HepG2 (cell line): Measurements from ENCODE around the gene ETV1. TPM values are rescaled to one million over a fixed set of nuclear protein-coding genes. Genes with fewer than 3 reads are reported as not detected.

Experiments
- ATAC-seq: fragments of 200-7000 bp; cut with Tn5 transposase; 3 replicates; pipeline ENCODE4 v1.9.1; 2020; ENCODE audit warnings: mild to moderate bottlenecking, moderate library complexity
- BruUV-seq: library from RNA; stranded (reverse); fragments of 400-500 nt; replicated peaks from 2 replicates; lab custom pipeline; 2021; lab: Mats Ljungman, UMichigan
- CTCF ChIA-PET: fragments of 300-600 bp; formaldehyde crosslinking; extraction: SDS; loops from one replicate; lab custom pipeline; 2021; ENCODE audit warnings: low total read pairs, inconsistent platforms, low intra/inter-chr PET ratio; lab: Yijun Ruan, JAX
- POLR2A ChIA-PET: fragments of 350-600 bp; sonication (Branson Sonifier 250); formaldehyde crosslinking; loops from one replicate; lab custom pipeline; 2020; ENCODE audit warnings: antibody characterized with exemption, inconsistent platforms; lab: Yijun Ruan, JAX
- DNase-seq: peaks from one replicate; pipeline ENCODE4 v3.0.0-alpha.2; 2015; ENCODE audit warnings: low spot score
- FAIRE-seq: peaks from 3 replicates; lab custom pipeline; 2011; peaks lifted over from hg19 to GRCh38; lab: Jason Lieb, UNC
- H2AFZ ChIP-seq: one replicate; pipeline ENCODE4 v1.6.1; 2011; ENCODE audit warnings: low read length, inconsistent platforms
- H3K27ac ChIP-seq: fragments of 300-600 bp; 3 replicates; pipeline ENCODE4 v1.8.0; 2011; ENCODE audit warnings: mixed run types, mild to moderate bottlenecking, mixed read lengths, low read length, inconsistent platforms; ENCODE audit not compliant: insufficient read depth; ENCODE audit errors: extremely low read length
- H3K27me3 ChIP-seq, 2 experiments: fragments of 200-600 bp in 1 of 2; 2 replicates in 1 of 2; 3 replicates in 1 of 2; pipeline versions ENCODE4 v1.6.0 to v1.8.0; 2011; ENCODE audit warnings: low read length in 2 of 2, mild to moderate bottlenecking in 2 of 2, moderate library complexity in 2 of 2, inconsistent platforms in 1 of 2; ENCODE audit not compliant: insufficient read depth in 2 of 2, control insufficient read depth in 1 of 2
- H3K36me3 ChIP-seq, 2 experiments: fragments of 200-600 bp in 1 of 2; replicated peaks in 1 of 2; 2 replicates in 1 of 2; 3 replicates in 1 of 2; pipeline versions ENCODE4 v1.5.1 to v1.8.0; 2011; ENCODE audit warnings: low read length in 2 of 2, inconsistent platforms in 1 of 2; ENCODE audit not compliant: insufficient read depth in 2 of 2, control insufficient read depth in 1 of 2
- H3K4me1 ChIP-seq: 2 replicates; pipeline ENCODE4 v1.5.1; 2012; ENCODE audit warnings: low read length, inconsistent platforms; ENCODE audit not compliant: insufficient read depth
- H3K4me2 ChIP-seq: 2 replicates; pipeline ENCODE4 v1.6.0; 2011; ENCODE audit warnings: low read depth, low read length, inconsistent platforms
- H3K4me3 ChIP-seq, 3 experiments: fragments of 200-600 bp in 1 of 3; sonication (generic), shearing (Covaris generic) in 1 of 3; replicated peaks in 1 of 3; 2 replicates each; pipeline ENCODE4 v1.5.1; 2011 to 2016; ENCODE audit warnings: low read length in 3 of 3, inconsistent platforms in 2 of 3, low read depth in 2 of 3, mild to moderate bottlenecking in 2 of 3, control low read depth in 1 of 3, mixed read lengths in 1 of 3; ENCODE audit not compliant: insufficient read depth in 1 of 3
- H3K79me2 ChIP-seq: one replicate; pipeline ENCODE4 v1.6.1; 2011; ENCODE audit warnings: low read length, inconsistent platforms; ENCODE audit not compliant: insufficient read depth
- H3K9ac ChIP-seq: 2 replicates; pipeline ENCODE4 v1.6.0; 2011; ENCODE audit warnings: mild to moderate bottlenecking, low read depth, low read length, inconsistent platforms; ENCODE audit not compliant: insufficient read depth
- H3K9me3 ChIP-seq: 2 replicates; pipeline ENCODE4 v1.5.1; 2012; ENCODE audit warnings: mild to moderate bottlenecking, low read length
- H4K20me1 ChIP-seq: 2 replicates; pipeline ENCODE4 v1.6.0; 2011; ENCODE audit warnings: inconsistent platforms, mild to moderate bottlenecking, low read length, moderate library complexity; ENCODE audit not compliant: insufficient read depth
- EHMT2 ChIP-seq: fragments of 200-600 bp; sonication (generic); IDR thresholded peaks from 2 replicates; pipeline ENCODE4 v1.7.0; 2017; ENCODE audit warnings: antibody characterized with exemption, low read depth, low read length, borderline replicate concordance
- HCFC1 ChIP-seq: fragments of 150-350 bp; IDR thresholded peaks from 2 replicates; pipeline ENCODE4 v1.6.1; 2014; ENCODE audit warnings: low read depth, low read length
- MXD4 ChIP-seq: IDR thresholded peaks from 2 replicates; pipeline ENCODE4 v1.6.1; 2016; ENCODE audit warnings: mild to moderate bottlenecking, missing biosample characterization, missing genetic modification reagents
- NFYB ChIP-seq: sonication (generic); formaldehyde crosslinking; IDR thresholded peaks from 2 replicates; pipeline ENCODE4 v1.4.0; 2020; ENCODE audit warnings: missing genetic modification reagents
- PAX8 ChIP-seq: sonication (generic); formaldehyde crosslinking; IDR thresholded peaks from 2 replicates; pipeline ENCODE4 v1.8.0; 2022; ENCODE audit warnings: mild to moderate bottlenecking, missing genetic modification reagents, borderline replicate concordance
- SKIL ChIP-seq: sonication (generic); formaldehyde crosslinking; IDR thresholded peaks from 2 replicates; pipeline ENCODE4 v1.8.0; 2022; ENCODE audit warnings: missing genetic modification reagents, mild to moderate bottlenecking, moderate library complexity, borderline replicate concordance
- TEF ChIP-seq: sonication (generic); formaldehyde crosslinking; IDR thresholded peaks from 2 replicates; pipeline ENCODE4 v1.5.0; 2020; ENCODE audit warnings: missing genetic modification reagents
- THYN1 ChIP-seq: sonication (generic); formaldehyde crosslinking; IDR thresholded peaks from 2 replicates; pipeline ENCODE4 v1.8.1; 2023; ENCODE audit warnings: low read depth, mild to moderate bottlenecking, moderate library complexity, missing genetic modification reagents, borderline replicate concordance
- ZNF276 ChIP-seq: sonication (generic); formaldehyde crosslinking; IDR thresholded peaks from 2 replicates; pipeline ENCODE4 v1.4.0; 2020; ENCODE audit warnings: mild to moderate bottlenecking, low read depth, missing genetic modification reagents
- ZNF337 ChIP-seq: sonication (generic); formaldehyde crosslinking; IDR thresholded peaks from 2 replicates; pipeline ENCODE4 v1.5.1; 2020; ENCODE audit warnings: missing genetic modification reagents, low read depth, mild to moderate bottlenecking, borderline replicate concordance
- ZNF644 ChIP-seq: IDR thresholded peaks from 2 replicates; pipeline ENCODE4 v1.6.1; 2016; ENCODE audit warnings: low read depth
- WGBS: methylation state at CpG from one replicate; pipeline ENCODE4 v1.1.6; 2017; ENCODE audit warnings: low lambda C conversion rate; 5-methylcytosine and 5-hydroxymethylcytosine counted together
- in situ Hi-C: cut with HindIII; loops from 2 replicates; pipeline ENCODE4 v1.10.0; 2017; ENCODE audit warnings: low pct_unique_long_range_greater_than_20kb; ENCODE audit not compliant: extremely low pct_ligation_motif_present
- intact Hi-C: fragments of 100-400 bp; cut with micrococcal nuclease; formaldehyde crosslinking; loops from one replicate; pipeline ENCODE4 v1.10.0; 2022; ENCODE audit not compliant: unreplicated experiment
- polyA plus RNA-seq, 8 experiments: library from polyadenylated mRNA; depleted of rRNA in 3 of 8; stranded (reverse) in 7 of 8; unstranded in 1 of 8; fragments of >200 nt; fragmentation: Illumina TruSeq in 4 of 8; extraction: Trizol in 4 of 8; gene quantifications; 2 replicates each; pipeline versions ENCODE4 v1.2.1 to v1.2.3, GENCODE V29; 2011 to 2016; ENCODE audit warnings: low read depth in 4 of 8, missing spikeins in 1 of 8, mixed read lengths in 1 of 8; ENCODE audit not compliant: insufficient read depth in 1 of 8
- total RNA-seq, 5 experiments: library from RNA; depleted of rRNA; stranded (reverse); fragments of >200 nt; fragmentation: Illumina TruSeq; extraction: Trizol; gene quantifications; 2 replicates each; pipeline ENCODE4 v1.2.3, GENCODE V29; 2016; ENCODE audit warnings: low read depth in 1 of 5
- TF ChIP-seq, protein P1 (sequence below), 2 experiments: sonication (generic) in 1 of 2; formaldehyde crosslinking in 1 of 2; IDR thresholded peaks; 2 replicates each; pipeline versions ENCODE4 v1.5.1 to v1.6.1; 2011 to 2020; ENCODE audit warnings: borderline replicate concordance in 1 of 2, low read depth in 1 of 2, low read length in 1 of 2, mild to moderate bottlenecking in 1 of 2, missing genetic modification reagents in 1 of 2, moderate library complexity in 1 of 2
- TF ChIP-seq, protein P2 (sequence below), 2 experiments: fragments of 450-650 bp in 1 of 2; sonication (generic) in 1 of 2; formaldehyde crosslinking; IDR thresholded peaks; 2 replicates each; pipeline versions ENCODE4 v1.5.0 to v1.8.0; 2020 to 2022; ENCODE audit warnings: mild to moderate bottlenecking in 1 of 2, missing genetic modification reagents in 1 of 2

The ETV1 gene
- total and polyA plus RNA-seq, 2 of the 13 experiments (the other 11 are each of a cell fraction or from before 2014, with no cell fraction given), result 0.04 to 0.24 TPM

DNA sequence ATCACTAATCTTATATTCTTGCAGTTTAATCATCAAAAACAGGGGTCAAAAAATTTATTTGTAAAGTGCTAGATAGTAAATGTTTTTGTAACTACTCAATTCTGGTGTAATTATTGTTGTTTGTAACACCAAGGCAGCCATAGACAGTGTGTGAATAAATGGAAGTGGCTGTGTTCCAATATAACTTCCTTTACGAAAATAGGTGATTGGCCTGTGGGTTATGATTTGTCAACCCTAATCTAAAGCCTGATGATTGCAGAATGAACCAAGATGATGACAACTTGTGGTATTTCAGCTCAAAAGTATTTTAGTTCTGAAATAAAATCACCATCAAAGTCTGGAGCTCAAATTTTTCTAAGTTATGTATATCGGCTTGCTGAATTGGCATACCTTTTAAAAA, 34.4 kb upstream of the ETV1 start:
- WGBS, result 55% methylated on average over 2 of the region's 2 CpGs
- no peaks in the 10 kb centered on the region for H3K36me3 ChIP-seq
- POLR2A ChIA-PET, result no interaction called here
- no peaks in the 10 kb centered on the region for H3K27me3 ChIP-seq
- no peak overlapping the region for H3K4me2 ChIP-seq
- BruUV-seq, result no TSS peak
- H3K79me2 ChIP-seq, result no peaks in the 10 kb centered on the region
- CTCF ChIA-PET, result no interaction called here
- H3K4me1 ChIP-seq, result no peaks in the 10 kb centered on the region
- ATAC-seq (no peak), FAIRE-seq (no peak), DNase-seq (no peak)
- intact Hi-C loops, result no loop called here
- H3K9ac ChIP-seq, result no peak overlapping the region
- H3K27ac ChIP-seq, result no peak overlapping the region
- in situ Hi-C loops, result no loop called here
- H3K9me3 ChIP-seq, result peaks cover 84% of the 10 kb centered on the region
- no peak overlapping the region for H2AFZ ChIP-seq
- no peak overlapping the region for H3K4me3 ChIP-seq
- H4K20me1 ChIP-seq, result no peaks in the 10 kb centered on the region
- no peak for TF ChIP-seq MXD4 (CRISPR knock-in tag)
- TF ChIP-seq TEF (CRISPR knock-in tag), result no peak
- no peak for TF ChIP-seq ZNF276 (CRISPR knock-in tag)
- no peak for TF ChIP-seq PAX8 (CRISPR knock-in tag)
- no peak for TF ChIP-seq THYN1
- TF ChIP-seq, protein P1, sequence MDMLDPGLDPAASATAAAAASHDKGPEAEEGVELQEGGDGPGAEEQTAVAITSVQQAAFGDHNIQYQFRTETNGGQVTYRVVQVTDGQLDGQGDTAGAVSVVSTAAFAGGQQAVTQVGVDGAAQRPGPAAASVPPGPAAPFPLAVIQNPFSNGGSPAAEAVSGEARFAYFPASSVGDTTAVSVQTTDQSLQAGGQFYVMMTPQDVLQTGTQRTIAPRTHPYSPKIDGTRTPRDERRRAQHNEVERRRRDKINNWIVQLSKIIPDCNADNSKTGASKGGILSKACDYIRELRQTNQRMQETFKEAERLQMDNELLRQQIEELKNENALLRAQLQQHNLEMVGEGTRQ (IDR thresholded peaks at IDR 0.05; ENCODE audit: low read depth, low read length), result no peak
- TF ChIP-seq, protein P1 (CRISPR knock-in tag; IDR thresholded peaks at IDR 0.05; ENCODE audit: borderline replicate concordance), result no peak
- TF ChIP-seq ZNF644 (CRISPR knock-in tag), result no peak
- TF ChIP-seq NFYB (CRISPR knock-in tag), result no peak
- TF ChIP-seq HCFC1, result no peak
- TF ChIP-seq ZNF337 (CRISPR knock-in tag), result no peak
- TF ChIP-seq EHMT2, result no peak
- TF ChIP-seq SKIL (CRISPR knock-in tag), result no peak
- TF ChIP-seq, protein P2, sequence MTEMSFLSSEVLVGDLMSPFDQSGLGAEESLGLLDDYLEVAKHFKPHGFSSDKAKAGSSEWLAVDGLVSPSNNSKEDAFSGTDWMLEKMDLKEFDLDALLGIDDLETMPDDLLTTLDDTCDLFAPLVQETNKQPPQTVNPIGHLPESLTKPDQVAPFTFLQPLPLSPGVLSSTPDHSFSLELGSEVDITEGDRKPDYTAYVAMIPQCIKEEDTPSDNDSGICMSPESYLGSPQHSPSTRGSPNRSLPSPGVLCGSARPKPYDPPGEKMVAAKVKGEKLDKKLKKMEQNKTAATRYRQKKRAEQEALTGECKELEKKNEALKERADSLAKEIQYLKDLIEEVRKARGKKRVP (CRISPR knock-in tag; IDR thresholded peaks at IDR 0.05), result no peak
